ENCODE data around the gene CREG1. TPM values are rescaled to one million over a fixed set of nuclear protein-coding genes. Genes with fewer than 3 reads are reported as not detected.
A peak's percentile ranks its signal among the peaks of the same experiment; 100 is the strongest.

CREG1 gene
- total and polyA plus RNA-seq, 10 donors: 40.8 to 364 (median 184) TPM

- Histone ChIP-seq H3K4me3 (peak overlapping the region in 1 of 8 donors; percentile 35), H3K36me3 (no peaks in the 10 kb centered on the region), H3K27ac (peak overlapping the region in 1 of 8 donors; percentile 19), H3K9me3 (no peaks in the 10 kb centered on the region), H3K4me1 (peaks cover 0 to 59% (median 6%) of the 10 kb centered on the region in 6 donors), H3K27me3 (replicated peaks in 1 of 7) (peaks cover 0 to 3% (median 0%) of the 10 kb centered on the region in 7 donors)
- intact Hi-C loops (cut with DNase I; ENCODE audit: low total_unique reads): no loop called here
- DNase-seq: no peak
- 69 to 96% (median 76%) methylated on average over 2 to 3 of the region's 3 CpGs for WGBS, 5 donors
- TF ChIP-seq POLR2AphosphoS5 (IDR thresholded peaks at IDR 0.05): peak in 1 of 3 donors; percentile 9
- TF ChIP-seq, protein P1, sequence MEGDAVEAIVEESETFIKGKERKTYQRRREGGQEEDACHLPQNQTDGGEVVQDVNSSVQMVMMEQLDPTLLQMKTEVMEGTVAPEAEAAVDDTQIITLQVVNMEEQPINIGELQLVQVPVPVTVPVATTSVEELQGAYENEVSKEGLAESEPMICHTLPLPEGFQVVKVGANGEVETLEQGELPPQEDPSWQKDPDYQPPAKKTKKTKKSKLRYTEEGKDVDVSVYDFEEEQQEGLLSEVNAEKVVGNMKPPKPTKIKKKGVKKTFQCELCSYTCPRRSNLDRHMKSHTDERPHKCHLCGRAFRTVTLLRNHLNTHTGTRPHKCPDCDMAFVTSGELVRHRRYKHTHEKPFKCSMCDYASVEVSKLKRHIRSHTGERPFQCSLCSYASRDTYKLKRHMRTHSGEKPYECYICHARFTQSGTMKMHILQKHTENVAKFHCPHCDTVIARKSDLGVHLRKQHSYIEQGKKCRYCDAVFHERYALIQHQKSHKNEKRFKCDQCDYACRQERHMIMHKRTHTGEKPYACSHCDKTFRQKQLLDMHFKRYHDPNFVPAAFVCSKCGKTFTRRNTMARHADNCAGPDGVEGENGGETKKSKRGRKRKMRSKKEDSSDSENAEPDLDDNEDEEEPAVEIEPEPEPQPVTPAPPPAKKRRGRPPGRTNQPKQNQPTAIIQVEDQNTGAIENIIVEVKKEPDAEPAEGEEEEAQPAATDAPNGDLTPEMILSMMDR (IDR thresholded peaks at IDR 0.05 in 8 of 11, conservative IDR thresholded peaks at IDR 0.05 in 3 of 11): no peak
- no peak for TF ChIP-seq POLR2A (IDR thresholded peaks at IDR 0.05)
These were observed 43.3 kb downstream of the CREG1 start for GRCh38 chr1:167510244-167510643.

- Histone ChIP-seq H3K36me3 (no peaks in the 10 kb centered on the region), H3K9me3 (no peaks in the 10 kb centered on the region), H3K27me3 (replicated peaks in 1 of 7) (peaks cover 0 to 3% (median 0%) of the 10 kb centered on the region in 7 donors), H3K4me3 (no peak overlapping the region), H3K4me1 (peaks cover 0 to 59% (median 6%) of the 10 kb centered on the region in 6 donors), H3K27ac (peak overlapping the region in 1 of 8 donors; percentile 13)
- WGBS, 5 donors: 76 to 84% (median 77%) methylated on average over 8 of the region's 8 CpGs
- intact Hi-C loops (cut with DNase I; ENCODE audit: low total_unique reads): no loop called here
- TF ChIP-seq, protein P1 (IDR thresholded peaks at IDR 0.05 in 8 of 11, conservative IDR thresholded peaks at IDR 0.05 in 3 of 11): no peak
- TF ChIP-seq POLR2AphosphoS5 (IDR thresholded peaks at IDR 0.05): no peak
- no peak for TF ChIP-seq POLR2A (IDR thresholded peaks at IDR 0.05)
- DNase-seq: no peak
These were observed 44.0 kb downstream of the CREG1 start for GRCh38 chr1:167509587-167509986.

DNA sequence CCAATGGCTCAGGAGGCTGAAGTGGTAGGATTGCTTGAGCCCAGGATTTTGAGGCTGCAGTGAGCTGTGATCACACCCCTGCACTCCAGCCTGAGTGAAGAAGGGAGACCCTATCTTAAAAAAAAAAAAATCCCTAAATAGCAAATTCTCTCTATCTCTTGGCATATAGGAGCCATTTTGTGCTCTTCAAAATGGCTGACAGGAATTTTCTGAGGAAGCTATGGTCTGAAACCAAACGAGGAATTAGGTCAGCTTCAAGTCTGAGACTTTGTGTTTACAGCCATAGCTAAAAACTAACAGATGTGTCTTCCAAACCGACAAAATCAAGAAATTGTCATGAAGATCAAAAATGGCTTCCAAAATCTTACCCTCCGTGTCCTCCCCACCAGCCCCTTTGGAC is 45.8 kb downstream of the CREG1 start:
- DNase-seq: no peak
- peaks cover 0 to 72% (median 6%) of the 10 kb centered on the region in 6 donors for H3K4me1 ChIP-seq
- H3K4me3 ChIP-seq: no peak overlapping the region
- H3K36me3 ChIP-seq: no peaks in the 10 kb centered on the region
- H3K27me3 ChIP-seq (replicated peaks in 1 of 7): peaks cover 0 to 16% (median 0%) of the 10 kb centered on the region in 7 donors
- 78 to 88% (median 85%) methylated on average over 3 of the region's 3 CpGs for WGBS, 5 donors
- TF ChIP-seq POLR2A (IDR thresholded peaks at IDR 0.05) (no peak), POLR2AphosphoS5 (IDR thresholded peaks at IDR 0.05) (no peak)
- TF ChIP-seq, protein P1 (IDR thresholded peaks at IDR 0.05 in 8 of 11, conservative IDR thresholded peaks at IDR 0.05 in 3 of 11): no peak
- no peaks in the 10 kb centered on the region for H3K9me3 ChIP-seq
- no peak overlapping the region for H3K27ac ChIP-seq
- intact Hi-C loops (cut with DNase I; ENCODE audit: low total_unique reads): no loop called here

GRCh38 chr1:167504467-167504827 is 49.1 kb downstream of the CREG1 start:
- 78 to 89% (median 86%) methylated on average over 3 of the region's 3 CpGs for WGBS, 5 donors
- intact Hi-C loops (cut with DNase I; ENCODE audit: low total_unique reads): no loop called here

More at GRCh38 chr1:167504467-167504827, 49.1 kb downstream of the CREG1 start:
- Histone ChIP-seq H3K9me3 (no peaks in the 10 kb centered on the region), H3K36me3 (no peaks in the 10 kb centered on the region), H3K27ac (no peak overlapping the region), H3K4me1 (peaks cover 5 to 72% (median 27%) of the 10 kb centered on the region in 6 donors), H3K4me3 (no peak overlapping the region), H3K27me3 (replicated peaks in 1 of 7) (peaks cover 0 to 33% (median 0%) of the 10 kb centered on the region in 7 donors)
- no peak for TF ChIP-seq POLR2A (IDR thresholded peaks at IDR 0.05)
- no peak for TF ChIP-seq POLR2AphosphoS5 (IDR thresholded peaks at IDR 0.05)
- TF ChIP-seq, protein P1 (IDR thresholded peaks at IDR 0.05 in 8 of 11, conservative IDR thresholded peaks at IDR 0.05 in 3 of 11): no peak
- DNase-seq: no peak
